GM12801 (cell line): ENCODE data around the gene SLC1A2.

Experiments
- TF ChIP-seq, protein P1 (sequence below): IDR thresholded peaks from one replicate; pipeline ENCODE4 v1.5.1; 2011; ENCODE audit warnings: control low read depth; ENCODE audit not compliant: insufficient read length; ENCODE audit errors: extremely low read depth

Gene SLC1A2

DNA sequence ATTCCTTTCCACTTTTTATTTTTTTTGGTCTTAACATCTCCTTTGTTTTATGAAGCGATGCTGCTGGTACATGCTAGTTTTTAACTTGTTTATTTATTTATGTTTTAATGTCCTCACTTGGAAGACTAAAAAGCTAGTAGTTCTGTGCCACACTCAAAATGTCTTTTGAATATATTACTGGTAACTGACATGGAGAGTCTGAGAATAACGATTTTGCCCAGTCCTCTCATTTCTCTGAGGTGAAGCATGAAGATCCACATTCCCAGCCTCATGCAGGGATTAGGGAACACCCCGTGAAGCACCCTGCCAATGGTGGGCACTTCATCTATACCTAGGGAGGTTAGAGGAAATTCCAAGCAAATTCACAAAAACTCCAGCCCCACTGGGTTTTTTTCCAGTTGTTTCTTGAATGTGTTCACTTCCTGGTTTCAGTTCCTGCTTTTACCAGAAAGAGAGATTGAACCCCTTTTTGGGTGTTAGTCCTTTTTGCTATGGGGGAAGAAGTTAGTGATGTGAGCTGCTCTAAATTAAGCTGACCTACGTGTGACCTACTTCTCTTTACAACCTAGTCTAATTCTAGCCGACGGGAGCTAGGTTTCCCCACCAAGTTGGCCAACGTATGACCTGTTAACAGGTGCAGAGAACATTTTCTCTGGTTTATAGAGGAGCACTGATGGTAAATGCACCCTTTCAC, 106.1 kb downstream of the SLC1A2 start:
- TF ChIP-seq, protein P1, sequence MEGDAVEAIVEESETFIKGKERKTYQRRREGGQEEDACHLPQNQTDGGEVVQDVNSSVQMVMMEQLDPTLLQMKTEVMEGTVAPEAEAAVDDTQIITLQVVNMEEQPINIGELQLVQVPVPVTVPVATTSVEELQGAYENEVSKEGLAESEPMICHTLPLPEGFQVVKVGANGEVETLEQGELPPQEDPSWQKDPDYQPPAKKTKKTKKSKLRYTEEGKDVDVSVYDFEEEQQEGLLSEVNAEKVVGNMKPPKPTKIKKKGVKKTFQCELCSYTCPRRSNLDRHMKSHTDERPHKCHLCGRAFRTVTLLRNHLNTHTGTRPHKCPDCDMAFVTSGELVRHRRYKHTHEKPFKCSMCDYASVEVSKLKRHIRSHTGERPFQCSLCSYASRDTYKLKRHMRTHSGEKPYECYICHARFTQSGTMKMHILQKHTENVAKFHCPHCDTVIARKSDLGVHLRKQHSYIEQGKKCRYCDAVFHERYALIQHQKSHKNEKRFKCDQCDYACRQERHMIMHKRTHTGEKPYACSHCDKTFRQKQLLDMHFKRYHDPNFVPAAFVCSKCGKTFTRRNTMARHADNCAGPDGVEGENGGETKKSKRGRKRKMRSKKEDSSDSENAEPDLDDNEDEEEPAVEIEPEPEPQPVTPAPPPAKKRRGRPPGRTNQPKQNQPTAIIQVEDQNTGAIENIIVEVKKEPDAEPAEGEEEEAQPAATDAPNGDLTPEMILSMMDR = no peak

DNA sequence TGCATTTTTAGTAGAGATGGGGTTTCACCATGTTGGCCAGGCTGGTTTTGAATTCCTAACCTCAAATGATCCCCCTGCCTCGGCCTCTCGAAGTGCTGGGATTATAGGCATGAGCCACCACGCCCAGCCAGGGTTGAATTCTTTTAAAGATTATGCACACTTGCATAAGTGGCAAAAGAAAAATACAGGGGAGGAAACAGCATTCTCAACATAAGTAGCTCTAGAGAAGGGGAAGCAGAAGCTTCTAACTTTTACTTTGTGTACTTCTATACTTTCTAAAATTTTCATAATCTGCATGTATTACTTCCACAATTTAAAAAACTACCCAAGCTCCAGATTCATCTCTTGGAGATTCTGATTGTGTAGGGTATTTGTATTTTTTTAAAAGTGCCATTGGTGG, 108.0 kb downstream of the SLC1A2 start:
- TF ChIP-seq, protein P1 = no peak

DNA sequence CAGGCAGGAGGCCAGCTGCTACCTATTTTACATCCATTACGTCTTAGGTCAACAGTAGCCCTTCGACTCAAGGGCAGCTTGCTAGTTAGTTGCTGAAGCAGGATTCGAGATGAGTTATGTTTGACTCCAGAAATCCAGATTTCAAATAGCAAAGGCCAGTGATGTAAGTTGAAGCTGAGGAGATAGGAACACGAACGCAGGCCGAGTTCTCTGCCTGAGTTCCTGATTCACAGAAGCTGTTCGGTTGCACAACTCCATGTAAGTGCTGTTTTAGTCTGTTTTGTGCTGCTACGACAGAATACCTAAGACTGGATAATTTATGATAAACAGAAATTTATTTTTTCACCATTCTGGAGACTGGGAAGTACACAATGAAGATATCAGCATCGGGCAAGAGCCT, 111.2 kb downstream of the SLC1A2 start:
- TF ChIP-seq, protein P1 = no peak

DNA sequence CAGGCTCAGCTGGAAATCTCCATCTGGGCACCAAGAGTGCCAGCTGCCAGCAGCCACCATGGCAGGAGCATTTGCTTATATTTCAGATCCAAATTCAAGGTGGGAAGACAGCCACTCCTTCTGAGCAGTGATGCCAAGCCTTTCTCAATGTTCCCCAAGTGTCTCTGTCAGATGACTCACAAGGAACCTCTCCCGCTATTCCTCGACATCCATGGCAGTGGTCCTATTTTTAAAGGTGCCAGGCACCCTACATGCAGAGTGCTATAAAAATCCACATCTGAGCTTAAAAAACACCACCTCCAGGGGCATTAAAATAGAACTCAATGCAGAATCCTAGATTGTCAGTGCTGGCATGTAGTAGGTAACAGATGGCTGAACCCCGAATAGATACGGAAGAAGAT, 112.1 kb downstream of the SLC1A2 start:
- TF ChIP-seq, protein P1 = no peak

DNA sequence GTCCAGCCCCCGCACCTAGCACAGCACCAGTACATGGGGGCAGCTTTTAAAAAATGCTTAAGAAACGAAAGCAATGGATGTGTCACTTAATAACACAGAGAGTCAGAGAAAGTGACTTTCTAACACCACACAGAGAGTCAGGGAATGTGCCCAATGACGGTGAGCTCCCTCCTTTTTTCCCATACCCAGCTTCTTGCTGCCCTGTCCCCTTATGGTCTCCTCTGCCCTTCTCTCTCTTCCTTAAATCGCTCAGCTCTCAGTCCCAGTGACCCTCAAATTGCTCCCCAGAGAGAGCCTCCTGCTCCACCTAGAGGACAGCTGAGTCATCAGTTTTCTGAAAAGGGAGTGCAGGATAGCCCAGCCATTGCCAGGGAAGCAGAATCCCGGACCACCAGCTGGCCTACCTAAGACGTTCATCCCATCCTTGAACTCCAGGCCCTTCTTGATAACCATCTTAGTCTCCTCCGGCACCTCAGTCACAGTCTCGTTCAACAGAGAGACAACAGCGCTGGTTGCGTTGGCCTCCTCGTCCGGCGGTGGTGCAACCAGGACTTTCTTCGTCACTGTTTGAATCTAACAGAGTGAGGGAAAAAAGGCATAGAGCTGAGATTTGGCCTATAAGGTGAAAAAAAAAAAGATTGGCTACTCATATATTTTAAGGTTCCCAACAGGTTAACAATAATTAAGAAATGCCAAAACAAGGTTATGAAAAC, 113.5 kb downstream of the SLC1A2 start:
- TF ChIP-seq, protein P1 = no peak

DNA sequence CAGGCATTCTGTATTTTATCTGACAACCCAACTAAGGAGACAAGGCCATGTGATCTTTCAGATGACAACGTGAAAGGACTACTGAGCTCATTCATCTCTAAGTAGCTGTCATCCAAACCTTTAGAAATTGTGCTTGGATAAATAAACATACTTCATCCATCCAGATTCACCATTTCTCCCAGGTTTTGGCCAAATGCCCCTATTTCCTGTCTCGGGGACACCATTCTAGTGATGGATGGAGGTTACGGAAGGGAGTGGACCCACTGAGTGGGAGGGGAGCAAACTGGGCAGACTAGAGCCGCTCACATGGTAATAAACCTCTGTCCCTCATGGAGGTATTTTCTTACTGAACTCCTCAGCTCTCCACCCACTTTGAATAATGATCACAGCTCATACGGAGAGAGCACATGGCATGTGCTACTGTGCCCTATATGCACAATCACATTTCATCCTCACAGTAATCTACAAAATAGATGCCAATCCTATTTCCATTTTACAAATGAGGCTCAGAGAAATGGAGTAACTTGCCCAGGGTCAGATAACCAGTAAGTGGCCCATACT, 114.4 kb downstream of the SLC1A2 start:
- TF ChIP-seq, protein P1 = no peak

DNA sequence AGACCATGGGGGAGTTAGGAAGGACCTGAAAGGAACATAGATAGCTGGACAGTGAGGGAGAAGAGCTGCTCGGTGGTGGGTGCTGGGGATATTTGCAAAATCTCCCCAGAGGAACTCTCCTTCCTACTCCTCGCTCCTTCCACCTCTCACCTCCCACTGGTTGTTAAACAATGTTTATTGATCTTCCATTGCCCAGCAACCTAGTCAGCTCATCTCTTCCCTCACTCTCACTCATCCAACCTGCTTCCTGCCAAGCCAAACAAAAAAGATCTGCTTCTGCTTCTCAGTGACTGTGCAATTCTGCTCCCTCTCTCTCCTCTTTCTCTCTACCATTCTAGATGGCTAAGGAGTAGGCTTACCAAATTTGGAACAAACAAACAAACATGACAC, 115.0 kb downstream of the SLC1A2 start:
- TF ChIP-seq, protein P1 = no peak
